Neural progenitor cell (in vitro differentiated cells): ENCODE measurements around the gene POLN. TPM values are rescaled to one million over a fixed set of nuclear protein-coding genes. Genes with fewer than 3 reads are reported as not detected.

Source experiments
- DNase-seq: peaks from one replicate; pipeline ENCODE4 v3.0.0-alpha.2; 2016; ENCODE audit warnings: low spot score
- H2AFZ ChIP-seq: fragments of 200-600 bp; sonication (generic); replicated peaks from 2 replicates; pipeline ENCODE4 v1.6.1; 2016; ENCODE audit warnings: antibody characterized with exemption
- H3F3A ChIP-seq: fragments of 200-600 bp; sonication (generic); 2 replicates; pipeline ENCODE4 v1.6.1; 2016; ENCODE audit warnings: antibody characterized with exemption, low read depth
- H3K27ac ChIP-seq: fragments of 200-600 bp; sonication (generic); 2 replicates; pipeline ENCODE4 v1.5.1; 2016; ENCODE audit warnings: mild to moderate bottlenecking
- H3K27me3 ChIP-seq: fragments of 200-600 bp; sonication (generic); 2 replicates; pipeline ENCODE4 v1.6.1; 2016; ENCODE audit warnings: mild to moderate bottlenecking, moderate library complexity
- H3K36me3 ChIP-seq: fragments of 200-600 bp; sonication (generic); 2 replicates; pipeline ENCODE4 v1.5.1; 2016
- H3K4me1 ChIP-seq: fragments of 200-600 bp; sonication (generic); 2 replicates; pipeline ENCODE4 v1.6.1; 2016; ENCODE audit warnings: mixed run types
- H3K4me2 ChIP-seq: fragments of 200-600 bp; sonication (generic); 2 replicates; pipeline ENCODE4 v1.6.1; 2016
- H3K4me3 ChIP-seq: fragments of 200-600 bp; sonication (generic); 2 replicates; pipeline ENCODE4 v1.5.1; 2016
- H3K79me2 ChIP-seq: fragments of 200-600 bp; sonication (generic); 2 replicates; pipeline ENCODE4 v1.6.1; 2016; ENCODE audit warnings: low read depth
- H3K9ac ChIP-seq: fragments of 200-600 bp; sonication (generic); 2 replicates; pipeline ENCODE4 v1.6.1; 2016
- H3K9me3 ChIP-seq: fragments of 200-600 bp; sonication (generic); 2 replicates; pipeline ENCODE4 v1.5.1; 2016; ENCODE audit warnings: low read depth
- H4K20me1 ChIP-seq: fragments of 200-600 bp; sonication (generic); 2 replicates; pipeline ENCODE4 v1.6.1; 2016; ENCODE audit warnings: low read depth
- H3K27ac Mint-ChIP-seq: 3 replicates; pipeline ENCODE4 v1.8.0; 2021; ENCODE audit warnings: mixed read lengths
- H3K27me3 Mint-ChIP-seq: 2 replicates; pipeline ENCODE4 v1.8.0; 2022; ENCODE audit warnings: low read depth, mild to moderate bottlenecking, inconsistent platforms, moderate library complexity, mixed read lengths; ENCODE audit not compliant: insufficient read depth
- H3K36me3 Mint-ChIP-seq: 3 replicates; pipeline ENCODE4 v1.8.0; 2021; ENCODE audit warnings: mixed read lengths
- H3K4me1 Mint-ChIP-seq: 3 replicates; pipeline ENCODE4 v1.8.0; 2021; ENCODE audit warnings: mixed read lengths
- H3K4me3 Mint-ChIP-seq: 3 replicates; pipeline ENCODE4 v1.8.0; 2021; ENCODE audit warnings: mild to moderate bottlenecking, moderate library complexity, mixed read lengths
- H3K9me3 Mint-ChIP-seq: 3 replicates; pipeline ENCODE4 v1.8.0; 2020; ENCODE audit warnings: mixed read lengths
- EZH2 ChIP-seq: fragments of 200-600 bp; sonication (generic); IDR thresholded peaks from 2 replicates; pipeline ENCODE4 v1.6.1; 2017; ENCODE audit warnings: antibody characterized with exemption, mild to moderate bottlenecking, moderate library complexity
- EZH2phosphoT487 ChIP-seq: fragments of 200-600 bp; sonication (generic); IDR thresholded peaks from 2 replicates; pipeline ENCODE4 v1.6.1; 2017; ENCODE audit warnings: antibody characterized with exemption
- total RNA-seq: library from RNA; depleted of rRNA; stranded (reverse); fragments of >200 nt; gene quantifications from 2 replicates; pipeline ENCODE4 v1.2.3, GENCODE V29; 2015; ENCODE audit warnings: low replicate concordance
- TF ChIP-seq, protein P1 (sequence below): fragments of 200-600 bp; sonication (generic); IDR thresholded peaks from 2 replicates; pipeline ENCODE4 v1.5.1; 2017; ENCODE audit warnings: antibody characterized with exemption, mild to moderate bottlenecking

POLN gene
- total RNA-seq, 1 donor from 2014 or later: 1.7 TPM

DNA sequence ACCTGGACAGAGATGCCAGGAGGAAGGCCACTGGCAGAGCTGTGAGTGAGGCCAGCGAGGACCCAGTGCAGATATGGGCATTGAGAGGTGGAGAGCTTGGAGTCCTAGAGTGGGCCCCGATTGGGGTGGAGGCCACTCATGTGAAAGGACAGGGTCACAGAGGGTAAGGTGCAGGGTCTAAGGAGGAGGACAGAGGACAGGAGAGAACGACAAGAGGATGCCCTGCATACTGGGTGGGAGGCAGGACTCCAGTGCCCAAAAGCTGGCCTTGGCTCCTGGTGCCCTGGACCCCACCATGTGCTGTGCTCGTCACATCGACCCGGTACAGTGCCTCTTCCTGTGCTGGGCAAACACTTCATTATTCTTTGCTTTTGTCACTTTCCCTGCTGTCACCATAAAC lies 116.1 kb downstream of the POLN start:
- H3K27me3 Mint-ChIP-seq: peaks cover 2% of the 10 kb centered on the region
- no peaks in the 10 kb centered on the region for H3K4me1 ChIP-seq
- no peaks in the 10 kb centered on the region for H3K79me2 ChIP-seq
- H3K9me3 ChIP-seq: no peaks in the 10 kb centered on the region
- no peak for DNase-seq
- no peaks in the 10 kb centered on the region for H3K27me3 ChIP-seq
- H3K9me3 Mint-ChIP-seq: peaks cover 2% of the 10 kb centered on the region
- H3K27ac Mint-ChIP-seq: no peak overlapping the region
- H3K9ac ChIP-seq: no peak overlapping the region
- no peak overlapping the region for H3K27ac ChIP-seq
- H3K4me1 Mint-ChIP-seq: peaks cover 5% of the 10 kb centered on the region
- no peaks in the 10 kb centered on the region for H3K36me3 Mint-ChIP-seq
- no peaks in the 10 kb centered on the region for H4K20me1 ChIP-seq
- no peak overlapping the region for H3K4me3 ChIP-seq
- no peaks in the 10 kb centered on the region for H3K36me3 ChIP-seq
- TF ChIP-seq EZH2phosphoT487 (no peak), EZH2 (no peak)
- TF ChIP-seq, protein P1, sequence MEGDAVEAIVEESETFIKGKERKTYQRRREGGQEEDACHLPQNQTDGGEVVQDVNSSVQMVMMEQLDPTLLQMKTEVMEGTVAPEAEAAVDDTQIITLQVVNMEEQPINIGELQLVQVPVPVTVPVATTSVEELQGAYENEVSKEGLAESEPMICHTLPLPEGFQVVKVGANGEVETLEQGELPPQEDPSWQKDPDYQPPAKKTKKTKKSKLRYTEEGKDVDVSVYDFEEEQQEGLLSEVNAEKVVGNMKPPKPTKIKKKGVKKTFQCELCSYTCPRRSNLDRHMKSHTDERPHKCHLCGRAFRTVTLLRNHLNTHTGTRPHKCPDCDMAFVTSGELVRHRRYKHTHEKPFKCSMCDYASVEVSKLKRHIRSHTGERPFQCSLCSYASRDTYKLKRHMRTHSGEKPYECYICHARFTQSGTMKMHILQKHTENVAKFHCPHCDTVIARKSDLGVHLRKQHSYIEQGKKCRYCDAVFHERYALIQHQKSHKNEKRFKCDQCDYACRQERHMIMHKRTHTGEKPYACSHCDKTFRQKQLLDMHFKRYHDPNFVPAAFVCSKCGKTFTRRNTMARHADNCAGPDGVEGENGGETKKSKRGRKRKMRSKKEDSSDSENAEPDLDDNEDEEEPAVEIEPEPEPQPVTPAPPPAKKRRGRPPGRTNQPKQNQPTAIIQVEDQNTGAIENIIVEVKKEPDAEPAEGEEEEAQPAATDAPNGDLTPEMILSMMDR: no peak
- no peak overlapping the region for H3K4me2 ChIP-seq
- H3K4me3 Mint-ChIP-seq: no peak overlapping the region
- no peak overlapping the region for H2AFZ ChIP-seq
- H3F3A ChIP-seq: no peaks in the 10 kb centered on the region

DNA sequence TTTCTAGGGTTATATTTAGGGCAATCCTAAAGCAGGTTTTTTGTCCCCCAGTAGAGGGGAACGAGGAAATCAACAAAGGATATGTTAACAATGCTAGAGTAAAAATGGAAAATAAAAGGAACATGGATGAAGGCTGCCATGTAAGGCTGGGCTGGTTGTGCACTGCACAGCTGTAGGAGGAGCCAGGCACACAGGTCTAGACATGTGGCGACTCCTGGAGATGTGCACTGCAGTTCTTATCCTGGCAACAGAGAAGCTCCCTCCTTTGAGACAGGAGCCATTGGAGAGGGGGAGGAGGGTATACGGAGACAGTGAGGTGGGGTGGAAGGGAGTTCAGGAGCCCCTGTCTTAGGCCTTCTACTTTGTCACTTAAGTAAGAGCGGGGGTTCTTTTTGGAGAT lies 116.9 kb downstream of the POLN start:
- no peaks in the 10 kb centered on the region for H3K36me3 Mint-ChIP-seq
- TF ChIP-seq, protein P1: no peak
- TF ChIP-seq EZH2 (no peak), EZH2phosphoT487 (no peak)
- no peak overlapping the region for H3K9ac ChIP-seq

DNA sequence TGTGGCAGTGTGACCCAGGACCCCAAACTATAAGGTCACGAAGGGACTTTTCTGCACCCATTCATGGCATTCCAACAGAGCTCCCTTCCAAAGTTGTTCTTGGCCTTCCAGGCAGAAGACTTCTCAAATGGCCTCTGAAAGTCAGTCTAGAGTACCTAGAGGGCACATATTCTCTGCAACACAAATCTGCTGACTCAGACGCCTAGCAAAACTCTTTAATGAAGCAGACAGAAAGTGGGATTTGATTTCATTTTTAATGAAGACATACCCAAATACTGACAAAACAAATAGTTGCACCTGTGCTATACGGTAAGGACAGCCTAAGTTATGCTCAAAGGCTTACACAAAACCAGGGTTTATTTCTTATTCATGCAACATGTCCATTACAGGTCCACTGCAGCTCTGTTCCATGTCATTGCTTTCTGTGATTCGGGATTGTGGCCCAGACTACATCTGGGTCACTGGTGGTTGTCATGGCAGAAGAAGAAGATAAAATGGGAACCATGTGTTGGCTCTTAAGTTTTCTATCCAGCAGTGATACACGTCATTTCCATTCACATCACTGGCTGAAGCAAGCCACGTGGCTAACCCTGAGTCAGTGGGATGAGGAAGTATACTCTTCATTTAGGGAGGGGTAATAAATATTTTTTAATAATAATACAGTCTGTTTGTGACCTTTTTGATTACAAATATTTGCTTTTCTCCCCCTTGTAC lies 125.1 kb downstream of the POLN start:
- DNase-seq: no peak
- TF ChIP-seq EZH2 (no peak), EZH2phosphoT487 (no peak)
- TF ChIP-seq, protein P1: no peak
- no peak overlapping the region for H3K4me2 ChIP-seq
- no peaks in the 10 kb centered on the region for H3K79me2 ChIP-seq
- no peak overlapping the region for H3K9ac ChIP-seq
- no peak overlapping the region for H3K27ac ChIP-seq
- Mint-ChIP-seq H3K4me1 (no peaks in the 10 kb centered on the region), H3K9me3 (peaks cover 5% of the 10 kb centered on the region), H3K4me3 (no peak overlapping the region), H3K27ac (no peak overlapping the region), H3K36me3 (no peaks in the 10 kb centered on the region), H3K27me3 (no peaks in the 10 kb centered on the region)
- no peaks in the 10 kb centered on the region for H3K36me3 ChIP-seq
- no peak overlapping the region for H3K4me3 ChIP-seq
- no peaks in the 10 kb centered on the region for H3K9me3 ChIP-seq
- H3F3A ChIP-seq: no peaks in the 10 kb centered on the region
- H2AFZ ChIP-seq: no peak overlapping the region
- no peaks in the 10 kb centered on the region for H3K27me3 ChIP-seq
- no peaks in the 10 kb centered on the region for H4K20me1 ChIP-seq
- no peaks in the 10 kb centered on the region for H3K4me1 ChIP-seq

More for the DNA sequence above, 116.9 kb downstream of the POLN start:
- H2AFZ ChIP-seq: no peak overlapping the region
- no peaks in the 10 kb centered on the region for H3K4me1 ChIP-seq
- no peak for DNase-seq
- no peaks in the 10 kb centered on the region for H3K27me3 ChIP-seq
- no peaks in the 10 kb centered on the region for H3K9me3 ChIP-seq
- no peak overlapping the region for H3K4me3 ChIP-seq
- no peaks in the 10 kb centered on the region for H3K79me2 ChIP-seq
- H3K36me3 ChIP-seq: no peaks in the 10 kb centered on the region
- no peaks in the 10 kb centered on the region for H4K20me1 ChIP-seq
- no peak overlapping the region for H3K4me2 ChIP-seq
- no peak overlapping the region for H3K27ac ChIP-seq
- Mint-ChIP-seq H3K27ac (no peak overlapping the region), H3K4me3 (no peak overlapping the region), H3K27me3 (peaks cover 2% of the 10 kb centered on the region), H3K9me3 (no peaks in the 10 kb centered on the region), H3K4me1 (peaks cover 5% of the 10 kb centered on the region)
- no peaks in the 10 kb centered on the region for H3F3A ChIP-seq
